ENCODE data around the gene CLDN14.
"Not testable (repeated sequence)": the region's sequence is repeated elsewhere in the genome, so short reads cannot be mapped to it uniquely, and the experiment has no call there.

Gene CLDN14

GRCh38 chr21:36483095-36483494, 3.2 kb upstream of the CLDN14 start:
- H3K27ac Mint-ChIP-seq, result peak overlapping the region in 1 of 2 donors; percentile 50
- ATAC-seq, result no peak

DNA sequence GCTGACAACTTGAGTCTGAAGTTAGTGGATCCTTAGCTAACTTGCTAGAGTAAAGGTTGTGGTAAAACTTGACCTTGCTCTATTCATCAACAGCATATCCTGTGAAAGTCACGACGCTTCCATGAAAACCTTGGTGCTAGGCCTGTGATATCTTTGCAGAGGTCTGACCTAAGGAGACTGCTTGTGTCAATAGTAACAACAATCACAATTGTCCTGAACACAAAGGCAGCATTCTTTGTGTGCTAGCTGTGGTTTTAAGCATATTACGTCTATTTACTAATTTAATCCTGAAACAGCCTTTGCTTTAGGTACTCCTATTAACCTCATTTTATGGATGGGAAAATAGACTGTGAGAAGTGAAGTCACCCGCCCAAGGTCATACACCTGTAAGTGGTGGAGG, 2.8 kb upstream of the CLDN14 start:
- Mint-ChIP-seq H3K4me3 (no peak overlapping the region), H3K27me3 (no peaks in the 10 kb centered on the region), H3K9me3 (no peaks in the 10 kb centered on the region), H3K27ac (no peak overlapping the region), H3K4me1 (no peaks in the 10 kb centered on the region)
- ATAC-seq, result no peak
- no peak for DNase-seq

More at GRCh38 chr21:36483095-36483494, 3.2 kb upstream of the CLDN14 start:
- H3K4me1 Mint-ChIP-seq, result no peaks in the 10 kb centered on the region
- no peak for DNase-seq
- no peaks in the 10 kb centered on the region for H3K27me3 Mint-ChIP-seq
- H3K9me3 Mint-ChIP-seq, result no peaks in the 10 kb centered on the region
- H3K4me3 Mint-ChIP-seq, result no peak overlapping the region

DNA sequence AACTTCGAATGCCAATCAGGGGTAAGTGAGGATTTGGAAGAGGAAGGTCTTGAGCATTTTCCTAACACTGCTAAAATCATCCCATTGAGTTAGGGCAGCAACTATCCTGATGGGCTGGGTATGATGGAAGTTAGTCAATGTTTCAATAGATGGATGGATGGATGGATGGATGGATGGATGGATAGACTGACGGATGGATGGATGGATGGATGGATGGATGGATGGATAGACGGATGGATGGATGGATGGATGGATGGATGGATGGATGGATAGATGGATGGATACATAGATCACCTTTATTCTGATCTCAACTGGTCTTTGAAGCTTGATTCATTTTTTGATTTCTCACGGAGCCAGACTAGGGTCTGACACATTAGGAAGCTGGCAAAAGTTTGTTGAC, 2.3 kb upstream of the CLDN14 start:
- peak overlapping the region in 1 of 2 donors; percentile 79 for H3K27ac Mint-ChIP-seq
- no peak overlapping the region for H3K4me3 Mint-ChIP-seq
- DNase-seq, result no peak
- H3K27me3 Mint-ChIP-seq, result no peaks in the 10 kb centered on the region
- no peaks in the 10 kb centered on the region for H3K4me1 Mint-ChIP-seq
- ATAC-seq, result no peak
- no peaks in the 10 kb centered on the region for H3K9me3 Mint-ChIP-seq

DNA sequence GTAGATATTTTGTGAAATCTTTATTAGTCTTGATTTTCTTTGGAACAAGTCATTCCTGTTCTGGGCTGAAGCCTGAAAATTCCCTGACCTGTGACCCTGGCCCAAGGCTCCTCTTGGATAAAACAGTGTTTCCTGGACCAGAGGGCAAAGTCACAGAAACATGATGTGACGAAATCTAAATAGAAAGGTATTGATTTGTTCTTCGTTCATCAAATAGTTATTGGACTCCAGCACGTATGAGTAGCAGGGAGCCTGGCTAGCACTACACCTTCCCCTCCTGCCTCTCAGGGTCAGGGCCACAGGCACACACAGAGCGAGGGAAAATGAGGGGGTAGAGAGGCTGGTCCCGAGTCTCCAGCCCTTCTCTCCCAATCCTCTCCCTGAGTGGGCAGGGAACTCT, 1.7 kb upstream of the CLDN14 start:
- DNase-seq, result no peak
- H3K27me3 Mint-ChIP-seq, result no peaks in the 10 kb centered on the region
- H3K4me1 Mint-ChIP-seq, result no peaks in the 10 kb centered on the region
- no peak overlapping the region for H3K4me3 Mint-ChIP-seq
- no peaks in the 10 kb centered on the region for H3K9me3 Mint-ChIP-seq
- ATAC-seq, result no peak
- no peak overlapping the region for H3K27ac Mint-ChIP-seq

- no peak for ATAC-seq
- Mint-ChIP-seq H3K9me3 (no peaks in the 10 kb centered on the region), H3K27ac (no peak overlapping the region), H3K27me3 (no peaks in the 10 kb centered on the region), H3K4me1 (no peaks in the 10 kb centered on the region), H3K4me3 (no peak overlapping the region)
- DNase-seq, result no peak
Observed at GRCh38 chr21:36480618-36481017, 696 bp upstream of the CLDN14 start.

- no peak overlapping the region for H3K27ac Mint-ChIP-seq
- DNase-seq, result no peak
- H3K4me3 Mint-ChIP-seq, result no peak overlapping the region
Observed at GRCh38 chr21:36478941-36479340, 981 bp downstream of the CLDN14 start.

DNA sequence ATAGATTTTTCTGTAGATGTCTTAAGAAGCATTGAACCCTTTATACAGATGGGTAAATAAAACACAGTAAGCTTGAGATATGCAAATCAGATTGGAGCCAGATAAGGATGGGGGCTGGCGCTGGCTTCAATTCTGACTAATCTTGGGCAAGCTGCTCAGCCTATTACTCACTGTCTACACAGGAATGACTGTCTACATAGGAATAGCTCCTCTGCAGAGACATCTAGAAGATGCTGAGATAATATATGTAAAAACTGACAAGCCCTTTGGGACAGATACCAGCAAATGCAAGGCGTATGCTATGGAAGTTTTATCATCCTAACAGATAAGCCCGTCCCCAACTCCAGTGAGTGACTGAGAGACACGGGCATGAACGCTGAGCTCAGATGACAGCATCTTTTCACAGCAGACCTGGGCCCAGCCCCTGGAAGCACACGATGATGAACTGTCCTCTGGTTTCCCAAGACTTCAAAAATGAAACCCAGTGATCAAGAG, 1.7 kb downstream of the CLDN14 start:
- no peak for ATAC-seq
- Mint-ChIP-seq H3K9me3 (no peaks in the 10 kb centered on the region), H3K27me3 (peaks cover 7% of the 10 kb centered on the region)

More at GRCh38 chr21:36478941-36479340, 981 bp downstream of the CLDN14 start:
- Mint-ChIP-seq H3K9me3 (no peaks in the 10 kb centered on the region), H3K27me3 (no peaks in the 10 kb centered on the region), H3K4me1 (no peaks in the 10 kb centered on the region)
- no peak for ATAC-seq

DNA sequence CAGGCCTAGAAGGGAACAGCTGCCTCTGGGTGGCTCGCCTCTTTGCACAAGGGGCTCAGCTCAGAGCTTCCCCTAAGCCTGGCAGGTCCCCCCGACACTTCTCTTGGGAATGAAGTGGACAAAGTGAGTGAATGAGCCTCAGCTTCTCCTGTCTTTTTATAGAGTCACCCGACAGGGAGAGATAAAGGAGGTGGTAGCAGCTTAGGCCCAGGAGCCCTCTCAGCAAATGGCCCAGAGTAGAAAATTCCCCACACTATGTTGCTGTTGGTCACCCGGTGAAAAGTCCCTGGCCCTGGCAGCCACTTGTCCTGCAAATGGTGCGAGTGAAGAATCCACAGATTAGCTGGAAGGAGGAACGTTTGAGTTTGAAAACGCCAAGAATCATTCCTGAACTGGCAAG, 2.4 kb downstream of the CLDN14 start:
- H3K9me3 Mint-ChIP-seq, result no peaks in the 10 kb centered on the region
- H3K4me1 Mint-ChIP-seq, result no peaks in the 10 kb centered on the region
- H3K27me3 Mint-ChIP-seq, result peaks cover 8% of the 10 kb centered on the region
- DNase-seq (no peak), ATAC-seq (no peak)
- H3K27ac Mint-ChIP-seq, result no peak overlapping the region
- H3K4me3 Mint-ChIP-seq, result no peak overlapping the region

More for the DNA sequence above, 1.7 kb downstream of the CLDN14 start:
- H3K4me3 Mint-ChIP-seq, result no peak overlapping the region
- no peak for DNase-seq
- no peak overlapping the region for H3K27ac Mint-ChIP-seq
- H3K4me1 Mint-ChIP-seq, result no peaks in the 10 kb centered on the region

DNA sequence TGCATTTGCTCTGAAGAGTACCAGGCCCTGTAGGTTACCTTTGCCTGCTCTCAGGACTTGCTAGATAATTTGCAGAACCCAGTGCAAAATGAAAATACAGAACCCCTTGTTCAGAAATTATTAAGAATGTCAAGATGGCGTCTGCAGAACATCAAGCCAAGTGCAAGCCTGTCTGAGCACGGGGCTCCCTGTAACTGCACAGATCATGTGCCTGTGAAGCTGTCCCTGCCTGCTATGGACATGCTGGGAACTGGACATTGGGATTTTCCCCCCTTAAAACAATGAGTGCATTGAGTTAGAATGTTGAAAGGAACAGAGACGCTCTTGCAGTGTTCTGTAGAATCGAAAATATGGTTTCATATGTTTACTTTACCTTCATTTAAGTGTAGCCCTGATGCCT, 2.9 kb downstream of the CLDN14 start:
- no peak overlapping the region for H3K27ac Mint-ChIP-seq
- H3K4me3 Mint-ChIP-seq, result no peak overlapping the region
- DNase-seq (no peak), ATAC-seq (no peak)
- no peaks in the 10 kb centered on the region for H3K4me1 Mint-ChIP-seq
- peaks cover 8% of the 10 kb centered on the region for H3K27me3 Mint-ChIP-seq
- H3K9me3 Mint-ChIP-seq, result no peaks in the 10 kb centered on the region

GRCh38 chr21:36476541-36476940, 3.4 kb downstream of the CLDN14 start:
- not testable (repeated sequence) for ATAC-seq, H3K4me3 Mint-ChIP-seq, H3K27me3 Mint-ChIP-seq, H3K4me1 Mint-ChIP-seq, H3K9me3 Mint-ChIP-seq, DNase-seq
- H3K27ac Mint-ChIP-seq, result peak overlapping the region in 1 of 2 donors; percentile 55

GRCh38 chr21:36474591-36474990, 5.3 kb downstream of the CLDN14 start:
- ATAC-seq (no peak), DNase-seq (no peak)
- Mint-ChIP-seq H3K4me1 (peaks cover 8% of the 10 kb centered on the region), H3K9me3 (no peaks in the 10 kb centered on the region), H3K27me3 (peaks cover 8% of the 10 kb centered on the region), H3K27ac (no peak overlapping the region), H3K4me3 (no peak overlapping the region)

DNA sequence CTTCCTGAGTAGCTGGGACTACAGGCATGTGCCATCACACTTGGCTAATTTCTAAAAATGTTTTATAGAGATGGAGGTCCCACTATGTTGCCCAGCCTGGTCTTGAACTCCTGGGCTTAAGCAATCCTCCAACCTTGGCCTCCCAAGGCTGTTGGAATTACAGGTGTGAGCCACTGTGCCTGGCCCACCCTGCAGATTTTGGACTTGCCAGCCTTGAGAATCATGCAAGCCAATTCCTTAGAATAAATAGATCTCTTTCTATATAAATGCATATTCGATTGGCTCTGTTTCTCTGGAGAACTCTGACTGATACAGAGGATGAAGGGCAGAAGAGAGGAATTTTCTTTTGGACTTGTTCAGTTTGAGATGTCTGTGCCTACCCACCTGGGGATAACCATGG, 6.7 kb downstream of the CLDN14 start:
- no peak overlapping the region for H3K4me3 Mint-ChIP-seq
- H3K27ac Mint-ChIP-seq, result peak overlapping the region in 1 of 2 donors; percentile 38
- peaks cover 8% of the 10 kb centered on the region for H3K27me3 Mint-ChIP-seq
- no peaks in the 10 kb centered on the region for H3K9me3 Mint-ChIP-seq
- DNase-seq, result no peak
- ATAC-seq, result no peak
- peaks cover 8% of the 10 kb centered on the region for H3K4me1 Mint-ChIP-seq

DNA sequence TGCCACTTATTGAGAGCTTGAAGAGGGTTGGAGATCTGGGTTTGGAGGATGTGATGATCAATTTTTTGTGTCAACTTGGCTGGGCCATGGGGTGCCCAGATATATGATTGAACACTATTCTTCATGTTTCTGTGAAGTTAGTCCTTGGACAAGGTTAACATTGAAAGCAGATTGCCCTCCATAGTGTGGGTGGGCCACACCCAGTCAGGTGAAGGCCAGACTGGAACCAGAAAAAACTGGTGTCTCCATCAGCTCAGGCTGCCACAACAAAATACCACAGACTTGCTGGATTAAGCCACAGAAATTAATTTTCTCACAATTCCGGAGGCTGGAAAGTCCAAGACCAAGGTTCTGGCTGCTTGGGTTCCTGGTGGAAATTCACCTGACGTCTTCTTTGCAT, 7.5 kb downstream of the CLDN14 start:
- DNase-seq, result no peak
- Mint-ChIP-seq H3K4me3 (no peak overlapping the region), H3K27me3 (peaks cover 8% of the 10 kb centered on the region), H3K9me3 (no peaks in the 10 kb centered on the region), H3K4me1 (peaks cover 8% of the 10 kb centered on the region), H3K27ac (no peak overlapping the region)
- no peak for ATAC-seq

- no peak for DNase-seq
- ATAC-seq, result no peak
- Mint-ChIP-seq H3K27ac (no peak overlapping the region), H3K4me1 (peaks cover 8% of the 10 kb centered on the region), H3K4me3 (no peak overlapping the region), H3K27me3 (peaks cover 8% of the 10 kb centered on the region), H3K9me3 (no peaks in the 10 kb centered on the region)
Observed at GRCh38 chr21:36471254-36471723, 8.6 kb downstream of the CLDN14 start.

- H3K4me1 Mint-ChIP-seq, result peaks cover 8% of the 10 kb centered on the region
- no peak for ATAC-seq
- peaks cover 8% of the 10 kb centered on the region for H3K27me3 Mint-ChIP-seq
- no peak overlapping the region for H3K27ac Mint-ChIP-seq
- H3K4me3 Mint-ChIP-seq, result no peak overlapping the region
- H3K9me3 Mint-ChIP-seq, result no peaks in the 10 kb centered on the region
- DNase-seq, result no peak
Observed at GRCh38 chr21:36470294-36470693, 9.6 kb downstream of the CLDN14 start.

DNA sequence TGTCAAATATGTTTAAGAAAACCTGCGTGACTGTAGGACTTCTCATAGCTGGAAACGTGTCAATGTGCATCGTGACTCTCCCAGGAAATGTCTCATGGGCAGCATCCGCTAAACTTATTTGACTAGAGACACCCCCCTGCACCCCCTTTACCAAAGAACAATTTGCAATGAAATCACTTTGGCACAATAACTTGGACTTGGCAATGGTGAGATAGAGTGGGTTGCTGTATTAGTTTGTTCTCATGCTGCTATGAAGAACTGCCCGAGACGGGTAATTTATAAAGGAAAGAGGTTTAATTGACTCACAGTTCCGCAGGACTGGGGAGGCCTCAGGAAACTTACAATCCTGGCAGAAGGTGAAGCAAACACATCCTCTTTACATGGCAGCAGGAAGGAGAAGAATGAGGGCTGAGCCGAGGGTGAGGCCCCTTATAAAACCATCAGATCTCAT, 13.8 kb downstream of the CLDN14 start:
- no peak for DNase-seq
- ATAC-seq, result no peak
- H3K4me1 Mint-ChIP-seq, result peaks cover 9% of the 10 kb centered on the region
- H3K4me3 Mint-ChIP-seq, result no peak overlapping the region
- no peak overlapping the region for H3K27ac Mint-ChIP-seq
- peaks cover 9% of the 10 kb centered on the region for H3K27me3 Mint-ChIP-seq
- no peaks in the 10 kb centered on the region for H3K9me3 Mint-ChIP-seq

DNA sequence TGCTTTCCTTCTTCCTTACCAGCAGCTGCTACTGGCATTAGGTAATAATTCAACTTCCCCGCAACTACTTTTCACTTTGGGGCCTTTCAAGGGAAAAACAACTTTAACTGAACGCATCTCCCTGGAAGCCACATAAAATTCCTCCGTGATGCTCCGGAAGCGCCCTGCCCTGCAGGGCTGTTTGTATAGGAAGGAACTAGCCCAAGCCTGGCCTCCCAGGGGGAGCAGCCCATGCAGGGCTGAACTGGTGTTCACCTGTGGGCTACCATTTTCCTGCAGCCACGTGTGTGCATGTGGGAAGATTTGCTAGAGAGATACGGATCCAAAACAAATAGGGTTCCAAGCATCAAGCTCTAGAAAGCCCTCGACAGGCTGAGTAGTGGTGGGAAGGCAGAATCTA, 14.4 kb downstream of the CLDN14 start:
- peaks cover 9% of the 10 kb centered on the region for H3K27me3 Mint-ChIP-seq
- H3K4me3 Mint-ChIP-seq, result no peak overlapping the region
- no peaks in the 10 kb centered on the region for H3K9me3 Mint-ChIP-seq
- peak overlapping the region in 1 of 2 donors; percentile 34 for H3K27ac Mint-ChIP-seq
- no peak for DNase-seq
- H3K4me1 Mint-ChIP-seq, result peaks cover 6% of the 10 kb centered on the region
- ATAC-seq, result no peak
